DMS114 treated with DMSO at 0.1 percent for 48 hours (cell line): ENCODE results near the gene CBX6.

Source experiments
- DNase-seq: peaks from one replicate; lab custom pipeline; 2025; ENCODE audit not compliant: unreplicated experiment; lab: John Stamatoyannopoulos, UW

CBX6 gene

GRCh38 chr22:38823076-38823475, 48.9 kb downstream of the CBX6 start:
- DNase-seq = no peak

GRCh38 chr22:38820020-38820419, 52.0 kb downstream of the CBX6 start:
- no peak for DNase-seq

GRCh38 chr22:38819387-38819940, 52.6 kb downstream of the CBX6 start:
- DNase-seq = no peak

- no peak for DNase-seq
Observed at GRCh38 chr22:38817196-38817595, 54.8 kb downstream of the CBX6 start.

GRCh38 chr22:38815842-38816241, 56.2 kb downstream of the CBX6 start:
- DNase-seq = no peak
